H1 (cell line): ENCODE data around the gene PRKAB2. TPM values are rescaled to one million over a fixed set of nuclear protein-coding genes. Genes with fewer than 3 reads are reported as not detected.

Source experiments
- CTCF ChIA-PET: fragments of 300-600 bp; sonication (Branson Sonifier 250); formaldehyde crosslinking; loops from one replicate; lab custom pipeline; 2021; ENCODE audit not compliant: partially characterized antibody; lab: Charles Lee
- POLR2A ChIA-PET: fragments of 300-600 bp; sonication (Branson Sonifier 250); formaldehyde crosslinking; loops from one replicate; lab custom pipeline; 2021; ENCODE audit warnings: inconsistent platforms; ENCODE audit not compliant: partially characterized antibody; lab: Charles Lee
- DNase-seq, 2 experiments: peaks; one replicate each; pipeline versions ENCODE4 v3.0.0 to v3.0.0-alpha.2; 2010 to 2022; ENCODE audit warnings: low spot score in 2 of 2, low read depth in 1 of 2, mixed read lengths in 1 of 2
- FAIRE-seq: peaks from 2 replicates; lab custom pipeline; 2011; peaks lifted over from hg19 to GRCh38; lab: Jason Lieb, UNC
- H2AFZ ChIP-seq: 2 replicates; pipeline ENCODE4 v1.8.1; 2012; ENCODE audit warnings: low read length, inconsistent platforms
- H2AK5ac ChIP-seq: 2 replicates; pipeline ENCODE4 v1.6.1; 2013; ENCODE audit warnings: low read depth, low read length
- H2BK120ac ChIP-seq: replicated peaks from 2 replicates; pipeline ENCODE3; 2013; ENCODE audit warnings: low read depth, low read length, inconsistent platforms
- H2BK12ac ChIP-seq: 2 replicates; pipeline ENCODE4 v1.6.1; 2013; ENCODE audit warnings: low read depth, low read length
- H2BK15ac ChIP-seq: 2 replicates; pipeline ENCODE4 v1.6.1; 2013; ENCODE audit warnings: low read length
- H2BK20ac ChIP-seq: 2 replicates; pipeline ENCODE4 v1.6.1; 2013; ENCODE audit warnings: low read length
- H2BK5ac ChIP-seq: 2 replicates; pipeline ENCODE4 v1.6.1; 2013; ENCODE audit warnings: low read depth, low read length
- H3K14ac ChIP-seq: 2 replicates; pipeline ENCODE4 v1.6.1; 2013; ENCODE audit warnings: inconsistent platforms; ENCODE audit not compliant: insufficient read length
- H3K18ac ChIP-seq: 2 replicates; pipeline ENCODE4 v1.6.1; 2013; ENCODE audit warnings: low read length; ENCODE audit errors: extremely low read depth
- H3K23ac ChIP-seq: 2 replicates; pipeline ENCODE4 v1.6.1; 2013; ENCODE audit warnings: inconsistent platforms; ENCODE audit not compliant: insufficient read length
- H3K23me2 ChIP-seq: 2 replicates; pipeline ENCODE4 v1.6.1; 2013; ENCODE audit warnings: low read depth, low read length
- H3K27ac ChIP-seq: 2 replicates; pipeline ENCODE4 v1.6.1; 2011; ENCODE audit warnings: low read depth, low read length, inconsistent platforms
- H3K27me3 ChIP-seq, 4 experiments: replicated peaks in 1 of 4; 1 replicate in 1 of 4; 2 replicates in 3 of 4; pipeline versions ENCODE4 v1.6.1 to v1.8.1; 2011 to 2013; ENCODE audit warnings: low read length in 3 of 4, mild to moderate bottlenecking in 3 of 4, inconsistent platforms in 2 of 4, mixed read lengths in 2 of 4, moderate library complexity in 1 of 4; ENCODE audit not compliant: control insufficient read depth in 3 of 4, insufficient read depth in 3 of 4; ENCODE audit errors: extremely low read depth in 1 of 4
- H3K36me3 ChIP-seq, 4 experiments: 2 replicates each; pipeline versions ENCODE4 v1.6.1 to v1.8.1; 2011 to 2013; ENCODE audit warnings: mild to moderate bottlenecking in 4 of 4, low read length in 3 of 4, moderate library complexity in 2 of 4, control low read depth in 1 of 4, inconsistent platforms in 1 of 4; ENCODE audit not compliant: insufficient read depth in 4 of 4, control insufficient read depth in 2 of 4
- H3K4ac ChIP-seq: replicated peaks from 2 replicates; pipeline ENCODE3; 2013; ENCODE audit warnings: low read length, low read depth, mixed read lengths, inconsistent platforms; ENCODE audit not compliant: insufficient read length
- H3K4me1 ChIP-seq, 4 experiments: replicated peaks in 1 of 4; 1 replicate in 1 of 4; 2 replicates in 3 of 4; pipeline versions ENCODE4 v1.6.1 to v1.8.1; 2011 to 2013; ENCODE audit warnings: low read length in 3 of 4, inconsistent platforms in 2 of 4, mixed read lengths in 1 of 4; ENCODE audit not compliant: insufficient read depth in 4 of 4, control insufficient read depth in 3 of 4
- H3K4me2 ChIP-seq, 2 experiments: 2 replicates each; pipeline versions ENCODE4 v1.6.1 to v1.8.1; 2011 to 2013; ENCODE audit warnings: low read depth in 2 of 2, low read length in 2 of 2, control low read depth in 1 of 2, inconsistent platforms in 1 of 2, mild to moderate bottlenecking in 1 of 2; ENCODE audit not compliant: insufficient read depth in 1 of 2
- H3K4me3 ChIP-seq, 4 experiments: fragments of 200-600, 300-600 bp in 1 of 4; sonication (generic), shearing (Covaris generic), sonication (Bioruptor Twin) in 1 of 4; 2 replicates each; pipeline versions ENCODE4 v1.5.1 to v1.8.1; 2011 to 2016; ENCODE audit warnings: low read length in 4 of 4, low read depth in 3 of 4, control low read depth in 2 of 4, inconsistent platforms in 2 of 4, mild to moderate bottlenecking in 2 of 4, mixed read lengths in 1 of 4, moderate library complexity in 1 of 4; ENCODE audit not compliant: insufficient read depth in 2 of 4; ENCODE audit errors: extremely low read depth in 1 of 4
- H3K56ac ChIP-seq: replicated peaks from 2 replicates; pipeline ENCODE3; 2013; ENCODE audit warnings: low read depth, mild to moderate bottlenecking, mixed read lengths, low read length, inconsistent platforms; ENCODE audit not compliant: insufficient read length
- H3K79me1 ChIP-seq: 2 replicates; pipeline ENCODE4 v1.6.1; 2013; ENCODE audit warnings: low read depth, low read length, control low read depth
- H3K79me2 ChIP-seq, 2 experiments: 2 replicates each; pipeline versions ENCODE4 v1.6.1 to v1.8.1; 2012 to 2013; ENCODE audit warnings: low read length in 2 of 2, mild to moderate bottlenecking in 2 of 2, inconsistent platforms in 1 of 2; ENCODE audit not compliant: insufficient read depth in 2 of 2, control insufficient read depth in 1 of 2
- H3K9ac ChIP-seq, 4 experiments: replicated peaks in 1 of 4; 1 replicate in 1 of 4; 2 replicates in 3 of 4; pipeline versions ENCODE4 v1.6.1 to v1.8.1; 2011 to 2013; ENCODE audit warnings: low read depth in 3 of 4, low read length in 3 of 4, control low read depth in 2 of 4, mild to moderate bottlenecking in 2 of 4, moderate library complexity in 2 of 4, inconsistent platforms in 1 of 4; ENCODE audit errors: extremely low read depth in 1 of 4
- H3K9me3 ChIP-seq, 2 experiments: 2 replicates each; pipeline versions ENCODE4 v1.6.1 to v1.8.1; 2012 to 2013; ENCODE audit warnings: mild to moderate bottlenecking in 2 of 2, moderate library complexity in 2 of 2, control low read depth in 1 of 2, inconsistent platforms in 1 of 2, low read depth in 1 of 2, low read length in 1 of 2, mixed read lengths in 1 of 2; ENCODE audit not compliant: insufficient read depth in 2 of 2
- H4K20me1 ChIP-seq, 2 experiments: replicated peaks in 1 of 2; 2 replicates each; pipeline versions ENCODE3 to v1.8.1; 2011 to 2013; ENCODE audit warnings: inconsistent platforms in 2 of 2, low read length in 2 of 2, mild to moderate bottlenecking in 1 of 2; ENCODE audit not compliant: insufficient read depth in 2 of 2, control insufficient read depth in 1 of 2
- H4K5ac ChIP-seq: 2 replicates; pipeline ENCODE4 v1.6.1; 2013; ENCODE audit warnings: low read length, low read depth, mixed read lengths, inconsistent platforms; ENCODE audit not compliant: insufficient read length
- H4K8ac ChIP-seq: 2 replicates; pipeline ENCODE4 v1.8.0; 2013; ENCODE audit warnings: mild to moderate bottlenecking, moderate library complexity, low read length, inconsistent platforms; ENCODE audit not compliant: insufficient read depth; ENCODE audit errors: extremely low read depth
- H4K91ac ChIP-seq: replicated peaks from 2 replicates; pipeline ENCODE3; 2013; ENCODE audit warnings: low read length, mixed read lengths, inconsistent platforms; ENCODE audit not compliant: insufficient read length
- CEBPB ChIP-seq: IDR thresholded peaks from 2 replicates; pipeline ENCODE4 v1.6.1; 2012; ENCODE audit warnings: low read depth, low read length
- JUN ChIP-seq: IDR thresholded peaks from 2 replicates; pipeline ENCODE4 v1.6.1; 2011; ENCODE audit warnings: low read depth, mild to moderate bottlenecking, improper control_type of control experiment, low read length
- WGBS, 2 experiments: shearing (Covaris generic) in 1 of 2; methylation state at CpG; one replicate each; pipeline versions ENCODE4 v1.1.6 to v1.1.7; 2013 to 2015; ENCODE audit warnings: low lambda C conversion rate in 2 of 2, mixed read lengths in 2 of 2, inconsistent platforms in 1 of 2, low coverage in 1 of 2, missing lambda C conversion rate in 1 of 2; ENCODE audit not compliant: insufficient replicate concordance in 2 of 2, insufficient coverage in 1 of 2, insufficient read length in 1 of 2; ENCODE audit errors: extremely low coverage in 1 of 2, missing lambda C conversion rate in 1 of 2; 5-methylcytosine and 5-hydroxymethylcytosine counted together
- polyA plus RNA-seq, 7 experiments: library from polyadenylated mRNA; depleted of rRNA in 3 of 7; stranded (reverse) in 5 of 7; unstranded in 2 of 7; fragments of >200 nt in 5 of 7; fragments of 200-250 nt in 2 of 7; gene quantifications; 1 replicate in 5 of 7; 2 replicates in 1 of 7; 4 replicates in 1 of 7; pipeline versions ENCODE4 v1.2.1 to v1.2.3, GENCODE V29; 2011 to 2013; ENCODE audit warnings: missing spikeins in 2 of 7, mixed read lengths in 2 of 7
- total RNA-seq: library from RNA; stranded (reverse); fragmentation: NEBNext Ultra II Directional; extraction: Animal tissue kit (Norgen Biotek cat#: 25700); gene quantifications from 2 replicates; pipeline ENCODE4 v1.2.1, GENCODE V29; 2021

Gene PRKAB2
- total and polyA plus RNA-seq, 2 of the 8 experiments (the other 6 are each of a cell fraction or from before 2014, with no cell fraction given) = 15.0 to 18.9 TPM

DNA sequence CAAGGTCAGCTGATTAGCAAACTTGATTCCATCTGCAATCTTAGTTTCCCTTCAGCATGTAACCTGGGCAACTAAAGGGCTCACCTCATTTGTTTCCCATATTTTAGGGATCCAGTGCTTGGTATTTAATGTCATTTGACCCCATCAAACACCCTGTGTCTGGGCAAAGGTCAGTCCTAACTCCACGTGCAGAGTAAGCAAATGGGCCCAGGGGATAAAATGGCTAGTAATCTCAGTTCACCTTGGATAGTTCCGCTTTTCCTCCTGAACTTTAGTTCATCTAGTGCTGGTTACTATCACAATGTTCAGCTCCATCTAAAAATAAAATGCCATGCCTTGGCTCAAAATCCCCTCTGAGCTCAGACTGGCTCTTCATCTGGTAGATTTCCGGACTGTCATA is 19.5 kb downstream of the PRKAB2 start:
- Histone ChIP-seq H3K56ac (no peak overlapping the region), H4K8ac (no peak overlapping the region), H2BK15ac (no peak overlapping the region), H3K23me2 (no peaks in the 10 kb centered on the region), H3K36me3 (peaks cover 0 to 21% (median 7%) of the 10 kb centered on the region in 4 experiments; a peak in 4 of 8 replicates), H3K4me2 (no peak overlapping the region), H2BK12ac (no peak overlapping the region), H3K4ac (no peak overlapping the region), H4K5ac (no peak overlapping the region), H2BK120ac (no peak overlapping the region), H3K27ac (no peak overlapping the region), H4K20me1 (no peaks in the 10 kb centered on the region), H3K27me3 (no peaks in the 10 kb centered on the region), H2BK5ac (no peak overlapping the region), H3K14ac (no peak overlapping the region), H2BK20ac (no peak overlapping the region), H2AFZ (no peak overlapping the region), H3K4me1 (no peaks in the 10 kb centered on the region; a peak in 1 of 7 replicates), H3K4me3 (no peak overlapping the region), H3K79me2 (no peaks in the 10 kb centered on the region), H2AK5ac (no peak overlapping the region), H3K79me1 (no peaks in the 10 kb centered on the region), H3K18ac (no peak overlapping the region), H3K9me3 (no peaks in the 10 kb centered on the region), H3K9ac (peak overlapping the region in 1 of 4 experiments; percentile 34; a peak in 1 of 7 replicates), H3K23ac (no peak overlapping the region), H4K91ac (no peak overlapping the region)
- ChIA-PET CTCF (no interaction called here), POLR2A (interaction anchor here (1.0 to 2.2 kb wide), 4 partner anchors 9 to 68 kb away, joined by 3 to 9 read pairs (median 4); partner anchors contain the start of gene PRKAB2)
- 88% methylated on average over 3 of the region's 3 CpGs; no CpG with 5 or more reads in 1 of the 2 experiments for WGBS, 2 experiments
- FAIRE-seq = no peak
- no peak for DNase-seq
- TF ChIP-seq JUN (no peak), CEBPB (no peak)
